ENCODE data around the gene VGF. TPM values are rescaled to one million over a fixed set of nuclear protein-coding genes. Genes with fewer than 3 reads are reported as not detected.

Gene VGF
- total RNA-seq, 1 donor from 2014 or later = not detected

- no peak for DNase-seq
These were observed 20.0 kb upstream of the VGF start for GRCh38 chr7:101185258-101185839.

- no peak for DNase-seq
These were observed 14.9 kb upstream of the VGF start, which contains the start of gene NAT16 for GRCh38 chr7:101180130-101180755. TSS of gene NAT16 (minus strand) at chr7:101180293. CDS start at chr7:101174807, 5,486 bp downstream.

- no peak for DNase-seq
These were observed 14.3 kb upstream of the VGF start for GRCh38 chr7:101179713-101180112.

GRCh38 chr7:101179117-101179516 lies 13.7 kb upstream of the VGF start:
- DNase-seq = no peak

DNA sequence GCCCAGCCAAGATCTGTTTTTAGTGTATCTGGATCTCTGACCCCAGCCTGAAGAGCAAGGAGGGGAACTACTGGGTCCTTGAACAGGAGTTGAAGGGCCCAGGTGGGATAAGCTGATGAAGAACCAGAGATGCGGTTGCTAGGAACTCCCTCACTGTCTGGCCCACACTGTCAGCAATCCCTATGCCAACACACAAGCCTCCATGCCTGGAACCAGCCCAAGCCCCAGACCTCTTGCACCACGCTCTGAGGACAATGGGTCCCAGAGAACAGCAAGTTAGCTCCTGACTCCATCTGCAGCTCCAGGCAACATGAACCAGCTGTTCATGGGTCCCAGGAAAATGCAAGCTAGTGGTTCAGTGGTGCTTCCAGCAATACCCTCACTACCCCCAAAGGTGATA lies 12.3 kb upstream of the VGF start:
- no peak for DNase-seq

DNA sequence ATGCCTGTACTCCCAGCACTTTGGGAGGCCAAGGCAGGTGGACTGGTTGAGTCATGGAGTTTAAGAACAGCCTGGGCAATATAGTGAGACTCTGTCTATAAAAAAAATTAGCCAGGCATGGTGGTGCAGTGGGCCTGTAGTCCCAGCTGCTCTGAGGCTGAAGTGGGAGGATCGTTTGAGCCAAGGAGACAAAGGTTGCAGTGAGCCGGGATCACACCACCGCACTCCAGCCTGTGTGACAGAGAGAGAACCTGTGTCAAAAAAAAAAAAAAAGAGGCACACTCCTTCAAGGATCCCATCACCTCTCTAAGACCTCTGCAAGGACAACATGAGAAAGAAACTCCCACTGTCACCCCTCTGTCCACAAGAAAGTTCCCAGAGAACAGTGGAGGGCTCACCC lies 10.3 kb upstream of the VGF start:
- DNase-seq = no peak

DNA sequence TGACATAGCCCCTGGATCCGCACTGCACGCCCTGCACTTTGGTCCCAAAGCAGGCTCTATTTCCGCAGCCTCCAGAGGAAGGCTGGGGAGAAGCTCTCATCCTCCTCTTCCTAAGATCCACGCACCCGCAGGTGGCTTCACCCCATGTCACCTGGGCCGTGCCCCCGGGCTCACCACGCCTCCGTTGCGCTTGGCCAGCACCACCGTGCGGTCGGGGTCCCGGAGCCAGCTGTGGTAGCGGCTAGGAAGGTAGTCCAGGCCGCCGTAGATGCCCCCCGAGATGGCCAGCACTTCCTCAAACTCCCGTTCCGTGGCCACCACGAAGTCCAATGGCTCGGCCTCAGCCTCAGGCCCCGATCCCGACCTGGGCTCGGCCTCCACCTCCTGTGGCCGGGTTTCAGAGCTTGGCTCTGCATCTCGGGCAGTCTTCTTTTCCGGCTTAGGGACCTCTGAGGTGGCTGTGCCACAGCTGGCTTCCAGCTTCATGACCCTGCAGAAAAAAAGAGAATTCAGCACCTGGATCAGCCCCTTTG lies 9.0 kb upstream of the VGF start:
- no peak for DNase-seq

DNA sequence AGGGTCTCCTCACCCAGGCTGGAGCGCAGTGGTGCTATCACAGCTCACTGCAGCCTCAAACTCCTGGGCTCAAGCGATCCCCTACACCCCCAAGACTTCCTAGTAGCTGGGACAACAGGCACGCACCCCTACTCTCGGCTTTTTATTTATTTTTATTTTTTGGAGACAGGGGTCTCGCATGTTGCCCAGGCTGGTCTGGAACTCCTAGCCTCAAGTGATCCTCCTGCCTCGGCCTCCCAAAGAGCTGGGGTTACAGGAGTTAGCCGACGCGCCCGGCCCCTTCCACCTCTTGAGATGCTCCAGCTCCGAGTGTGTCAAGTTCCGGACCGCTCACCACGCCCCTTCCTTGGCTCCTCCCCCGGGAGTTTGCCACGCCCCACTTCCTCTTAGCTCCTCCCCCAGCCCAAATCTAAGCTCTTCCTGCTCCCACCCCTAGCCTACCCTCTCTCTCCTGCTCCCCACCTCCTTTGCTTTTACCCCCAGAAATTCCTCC lies 8.4 kb upstream of the VGF start:
- DNase-seq = no peak

DNA sequence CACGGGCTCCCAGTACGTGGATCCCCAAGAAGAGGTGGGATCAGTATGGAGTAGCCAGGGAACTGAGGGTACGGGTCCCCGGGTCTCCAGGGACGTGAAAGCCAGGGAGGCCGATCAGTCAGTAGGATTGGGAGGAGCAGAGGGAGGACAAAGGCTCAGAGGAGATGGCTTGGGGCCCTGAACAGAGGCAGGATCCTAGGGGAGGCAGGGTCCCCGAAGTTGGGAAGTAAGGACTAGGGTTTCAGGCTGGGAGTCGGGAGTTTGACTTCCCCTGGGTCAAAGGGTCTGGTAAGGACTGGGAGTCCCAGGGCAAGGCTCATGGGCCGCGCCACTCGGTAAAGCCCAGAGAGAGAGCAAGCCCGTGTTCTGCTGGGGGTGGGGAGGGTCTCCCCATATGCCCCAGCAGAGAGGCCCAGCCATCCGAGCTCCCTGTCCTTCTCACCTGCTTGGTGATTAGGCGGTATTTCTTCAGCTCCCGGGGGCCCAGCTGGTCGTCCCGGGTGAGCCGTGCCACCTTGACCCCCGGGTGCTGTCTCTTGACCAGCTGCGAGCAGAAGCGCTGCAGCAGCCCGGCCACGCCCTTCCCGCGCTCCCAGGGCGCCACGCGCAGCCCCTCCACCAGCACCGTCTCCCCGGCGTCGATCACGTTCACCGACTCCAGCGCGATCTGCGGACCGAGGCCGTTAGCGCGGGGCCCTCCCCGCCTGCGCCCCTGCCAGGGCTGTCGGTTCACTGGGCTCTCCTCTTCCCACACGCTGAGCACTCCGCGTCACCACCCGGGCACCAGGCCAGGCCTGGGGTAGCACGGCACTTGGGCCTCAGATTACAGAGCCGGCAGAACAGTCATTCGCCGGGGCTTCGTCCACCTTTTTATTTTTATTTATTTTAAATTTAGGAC lies 7.7 kb upstream of the VGF start:
- DNase-seq = peak; percentile 75

DNA sequence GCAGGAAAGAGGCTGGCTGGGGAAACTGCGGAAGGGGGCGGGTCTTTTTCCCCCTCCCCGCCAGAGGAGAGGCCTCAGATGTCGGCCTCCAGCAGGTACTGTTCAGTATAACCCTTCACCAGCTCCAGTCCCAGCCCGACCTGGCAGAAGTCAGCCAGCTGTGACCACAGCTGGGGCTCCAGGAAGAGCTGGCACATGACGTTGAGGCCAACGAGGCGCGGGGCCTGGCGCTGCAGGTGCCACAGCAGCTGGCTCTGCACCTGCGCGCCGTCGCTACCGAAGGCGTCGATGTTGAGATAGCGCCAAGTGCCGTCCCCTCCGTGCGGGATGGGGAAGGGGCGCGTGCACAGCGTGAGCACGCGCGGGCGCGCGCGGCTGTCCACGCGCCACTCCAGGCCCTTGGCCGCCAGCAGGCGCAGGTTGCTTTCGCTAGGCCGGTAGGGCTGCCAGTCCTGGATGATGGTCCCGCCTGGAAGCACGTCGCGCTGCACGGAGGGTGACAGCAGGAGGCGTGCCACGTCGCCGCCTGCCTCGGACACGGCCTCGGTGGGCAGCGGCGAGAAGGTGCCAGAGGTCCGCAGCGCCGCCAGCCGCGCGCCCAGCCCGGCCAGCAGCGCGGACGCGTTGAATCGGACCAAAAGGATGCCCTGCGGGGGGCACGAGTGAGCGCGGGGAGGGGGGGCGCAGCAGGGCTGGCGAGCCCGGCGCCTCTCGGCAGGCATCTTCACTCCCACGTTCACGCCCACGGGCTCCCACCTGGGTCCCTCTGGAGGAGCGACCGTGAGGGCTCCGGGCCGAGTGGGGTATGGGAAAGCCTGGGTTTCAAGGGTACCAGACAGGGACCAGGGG lies 6.9 kb upstream of the VGF start:
- no peak for DNase-seq

- DNase-seq = no peak
These were observed 6.1 kb upstream of the VGF start for GRCh38 chr7:101171442-101171837.

DNA sequence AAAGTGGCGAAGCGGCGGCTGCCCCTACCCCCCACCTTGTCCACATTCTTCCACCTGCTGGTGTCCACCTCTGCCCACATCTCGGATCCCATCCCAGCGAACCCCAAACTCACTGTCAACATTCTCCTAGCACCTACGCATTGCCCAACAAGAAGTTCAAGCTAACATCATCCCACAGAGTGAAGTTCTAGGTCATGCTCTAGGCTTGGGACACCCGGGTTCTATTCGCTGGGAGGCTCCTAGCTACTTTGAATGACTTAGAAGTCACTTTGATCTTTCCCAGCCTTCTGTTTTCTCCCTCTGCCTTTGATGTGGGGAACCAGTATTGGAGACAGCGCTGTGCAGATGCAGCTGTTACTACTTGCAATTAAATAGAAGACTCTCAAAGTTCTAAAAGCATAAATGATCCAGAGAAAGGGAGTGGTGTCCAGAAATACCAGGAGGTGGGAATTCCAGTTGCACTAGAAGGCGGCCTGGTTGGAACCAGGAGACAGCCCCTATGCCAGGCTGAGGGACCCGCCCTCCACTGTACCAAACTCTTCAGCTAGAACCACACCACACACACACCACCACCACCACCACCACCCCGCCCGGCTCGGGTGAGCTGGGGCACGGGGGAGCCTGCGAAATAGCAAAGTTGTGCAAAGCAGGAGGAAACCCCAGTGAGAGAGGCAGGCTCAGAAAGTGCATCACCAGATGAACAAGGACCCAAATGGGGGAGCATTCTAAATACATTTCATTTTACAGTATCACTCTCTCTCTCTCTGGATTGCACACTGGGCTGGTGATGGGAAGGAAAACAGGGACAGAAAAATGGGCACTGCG lies 5.5 kb upstream of the VGF start:
- DNase-seq = no peak

GRCh38 chr7:101169838-101170551 lies 4.6 kb upstream of the VGF start:
- DNase-seq = peak; percentile 69

GRCh38 chr7:101169110-101169837 lies 3.9 kb upstream of the VGF start:
- DNase-seq = no peak

DNA sequence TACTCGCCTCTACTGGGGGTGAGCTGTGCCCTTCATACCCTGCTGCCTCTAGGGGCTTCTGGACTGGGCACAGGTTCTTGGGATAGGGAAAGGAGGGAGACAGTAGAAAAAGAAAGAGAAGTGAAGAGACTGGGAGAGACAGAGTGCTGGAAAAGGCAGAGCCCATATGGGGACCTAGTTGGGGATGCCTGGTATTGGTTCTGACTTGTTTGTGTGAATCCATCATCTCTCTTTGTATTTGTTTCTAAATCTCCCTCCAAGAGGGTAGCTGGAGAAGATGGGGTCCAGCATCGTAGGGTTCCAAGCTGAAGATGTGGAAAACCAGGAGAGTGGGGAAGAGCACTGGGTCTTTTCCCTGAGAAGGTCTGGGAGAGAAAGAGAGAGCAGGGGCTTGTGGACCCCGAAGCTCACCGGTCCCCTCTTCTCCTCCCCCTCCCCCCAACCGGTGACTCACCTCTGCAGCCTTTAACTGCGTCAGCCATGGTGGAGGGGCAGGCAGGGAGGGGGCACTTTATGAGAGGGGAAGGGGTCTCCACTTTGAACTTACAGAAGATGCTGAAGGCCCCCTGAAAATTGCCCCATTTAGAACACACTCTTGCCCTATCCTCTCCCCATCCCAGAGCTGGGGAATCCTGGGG lies 3.2 kb upstream of the VGF start:
- no peak for DNase-seq

GRCh38 chr7:101167645-101168411 lies 2.5 kb upstream of the VGF start:
- DNase-seq = no peak

GRCh38 chr7:101166909-101167644 lies 1.7 kb upstream of the VGF start:
- no peak for DNase-seq

GRCh38 chr7:101166648-101166908 lies 1.2 kb upstream of the VGF start:
- no peak for DNase-seq
